ENCODE measurements around the gene ZNF804B.

ZNF804B gene

GRCh38 chr7:88842201-88842600 is 82.7 kb downstream of the ZNF804B start:
- no peaks in the 10 kb centered on the region for H3K9me3 ChIP-seq (replicated peaks; ENCODE audit: low read length)
- H3K4me3 ChIP-seq (ENCODE audit: low read length): no peak overlapping the region
- H3K9ac ChIP-seq (ENCODE audit: low read depth, low read length): no peak overlapping the region
- H3K36me3 ChIP-seq (ENCODE audit: insufficient read depth, low read length): no peaks in the 10 kb centered on the region
- no peaks in the 10 kb centered on the region for H3K27me3 ChIP-seq (ENCODE audit: control insufficient read depth, insufficient read depth, low read length)
- H3K4me2 ChIP-seq (ENCODE audit: low read length): no peak overlapping the region
- H3K4me1 ChIP-seq (ENCODE audit: control insufficient read depth, insufficient read depth, low read length): no peaks in the 10 kb centered on the region

- no peaks in the 10 kb centered on the region for H3K36me3 ChIP-seq (ENCODE audit: insufficient read depth, low read length)
- no peak overlapping the region for H3K4me3 ChIP-seq (ENCODE audit: low read length)
- H3K9me3 ChIP-seq (replicated peaks; ENCODE audit: low read length): no peaks in the 10 kb centered on the region
- no peaks in the 10 kb centered on the region for H3K27me3 ChIP-seq (ENCODE audit: control insufficient read depth, insufficient read depth, low read length)
- H3K4me1 ChIP-seq (ENCODE audit: control insufficient read depth, insufficient read depth, low read length): no peaks in the 10 kb centered on the region
- H3K4me2 ChIP-seq (ENCODE audit: low read length): no peak overlapping the region
- H3K9ac ChIP-seq (ENCODE audit: low read depth, low read length): no peak overlapping the region
These were observed 85.6 kb downstream of the ZNF804B start for GRCh38 chr7:88845091-88845490.

- no peaks in the 10 kb centered on the region for H3K27me3 ChIP-seq (ENCODE audit: control insufficient read depth, insufficient read depth, low read length)
- H3K9ac ChIP-seq (ENCODE audit: low read depth, low read length): no peak overlapping the region
- H3K4me3 ChIP-seq (ENCODE audit: low read length): no peak overlapping the region
- H3K4me1 ChIP-seq (ENCODE audit: control insufficient read depth, insufficient read depth, low read length): no peaks in the 10 kb centered on the region
- no peak overlapping the region for H3K4me2 ChIP-seq (ENCODE audit: low read length)
- no peaks in the 10 kb centered on the region for H3K36me3 ChIP-seq (ENCODE audit: insufficient read depth, low read length)
- no peaks in the 10 kb centered on the region for H3K9me3 ChIP-seq (replicated peaks; ENCODE audit: low read length)
These were observed 91.7 kb downstream of the ZNF804B start for GRCh38 chr7:88851220-88851619.

- no peaks in the 10 kb centered on the region for H3K27me3 ChIP-seq (ENCODE audit: control insufficient read depth, insufficient read depth, low read length)
- no peak overlapping the region for H3K4me3 ChIP-seq (ENCODE audit: low read length)
- no peaks in the 10 kb centered on the region for H3K4me1 ChIP-seq (ENCODE audit: control insufficient read depth, insufficient read depth, low read length)
These were observed 99.8 kb downstream of the ZNF804B start for GRCh38 chr7:88859288-88859687.

GRCh38 chr7:88866265-88866863 is 106.9 kb downstream of the ZNF804B start:
- H3K36me3 ChIP-seq (ENCODE audit: insufficient read depth, low read length): no peaks in the 10 kb centered on the region
- no peak overlapping the region for H3K4me2 ChIP-seq (ENCODE audit: low read length)
- H3K9ac ChIP-seq (ENCODE audit: low read depth, low read length): no peak overlapping the region
- H3K4me3 ChIP-seq (ENCODE audit: low read length): no peak overlapping the region
- no peaks in the 10 kb centered on the region for H3K27me3 ChIP-seq (ENCODE audit: control insufficient read depth, insufficient read depth, low read length)
- H3K9me3 ChIP-seq (replicated peaks; ENCODE audit: low read length): no peaks in the 10 kb centered on the region
- H3K4me1 ChIP-seq (ENCODE audit: control insufficient read depth, insufficient read depth, low read length): no peaks in the 10 kb centered on the region

More at GRCh38 chr7:88859288-88859687, 99.8 kb downstream of the ZNF804B start:
- Histone ChIP-seq H3K9me3 (replicated peaks; ENCODE audit: low read length) (no peaks in the 10 kb centered on the region), H3K36me3 (ENCODE audit: insufficient read depth, low read length) (no peaks in the 10 kb centered on the region), H3K9ac (ENCODE audit: low read depth, low read length) (no peak overlapping the region), H3K4me2 (ENCODE audit: low read length) (no peak overlapping the region)

- Histone ChIP-seq H3K4me3 (ENCODE audit: low read length) (no peak overlapping the region), H3K9me3 (replicated peaks; ENCODE audit: low read length) (no peaks in the 10 kb centered on the region), H3K4me1 (ENCODE audit: control insufficient read depth, insufficient read depth, low read length) (no peaks in the 10 kb centered on the region), H3K4me2 (ENCODE audit: low read length) (no peak overlapping the region), H3K27me3 (ENCODE audit: control insufficient read depth, insufficient read depth, low read length) (no peaks in the 10 kb centered on the region), H3K9ac (ENCODE audit: low read depth, low read length) (no peak overlapping the region), H3K36me3 (ENCODE audit: insufficient read depth, low read length) (no peaks in the 10 kb centered on the region)
These were observed 107.7 kb downstream of the ZNF804B start for GRCh38 chr7:88867158-88867557.

GRCh38 chr7:88868456-88868855 is 109.0 kb downstream of the ZNF804B start:
- H3K4me3 ChIP-seq (ENCODE audit: low read length): no peak overlapping the region
- H3K9me3 ChIP-seq (replicated peaks; ENCODE audit: low read length): no peaks in the 10 kb centered on the region
- no peaks in the 10 kb centered on the region for H3K36me3 ChIP-seq (ENCODE audit: insufficient read depth, low read length)
- H3K4me2 ChIP-seq (ENCODE audit: low read length): no peak overlapping the region
- no peak overlapping the region for H3K9ac ChIP-seq (ENCODE audit: low read depth, low read length)
- H3K4me1 ChIP-seq (ENCODE audit: control insufficient read depth, insufficient read depth, low read length): no peaks in the 10 kb centered on the region
- no peaks in the 10 kb centered on the region for H3K27me3 ChIP-seq (ENCODE audit: control insufficient read depth, insufficient read depth, low read length)

- H3K9ac ChIP-seq (ENCODE audit: low read depth, low read length): no peak overlapping the region
- H3K9me3 ChIP-seq (replicated peaks; ENCODE audit: low read length): no peaks in the 10 kb centered on the region
- H3K36me3 ChIP-seq (ENCODE audit: insufficient read depth, low read length): no peaks in the 10 kb centered on the region
- no peak overlapping the region for H3K4me3 ChIP-seq (ENCODE audit: low read length)
- no peaks in the 10 kb centered on the region for H3K27me3 ChIP-seq (ENCODE audit: control insufficient read depth, insufficient read depth, low read length)
- H3K4me1 ChIP-seq (ENCODE audit: control insufficient read depth, insufficient read depth, low read length): no peaks in the 10 kb centered on the region
- no peak overlapping the region for H3K4me2 ChIP-seq (ENCODE audit: low read length)
These were observed 121.6 kb downstream of the ZNF804B start for GRCh38 chr7:88881136-88881535.

- Histone ChIP-seq H3K4me3 (ENCODE audit: low read length) (no peak overlapping the region), H3K4me2 (ENCODE audit: low read length) (no peak overlapping the region), H3K4me1 (ENCODE audit: control insufficient read depth, insufficient read depth, low read length) (no peaks in the 10 kb centered on the region), H3K27me3 (ENCODE audit: control insufficient read depth, insufficient read depth, low read length) (no peaks in the 10 kb centered on the region), H3K9me3 (replicated peaks; ENCODE audit: low read length) (no peaks in the 10 kb centered on the region), H3K36me3 (ENCODE audit: insufficient read depth, low read length) (no peaks in the 10 kb centered on the region), H3K9ac (ENCODE audit: low read depth, low read length) (no peak overlapping the region)
These were observed 125.6 kb downstream of the ZNF804B start for GRCh38 chr7:88885131-88885530.

- Histone ChIP-seq H3K27me3 (ENCODE audit: control insufficient read depth, insufficient read depth, low read length) (no peaks in the 10 kb centered on the region), H3K4me3 (ENCODE audit: low read length) (no peak overlapping the region), H3K4me1 (ENCODE audit: control insufficient read depth, insufficient read depth, low read length) (no peaks in the 10 kb centered on the region), H3K9ac (ENCODE audit: low read depth, low read length) (no peak overlapping the region), H3K4me2 (ENCODE audit: low read length) (no peak overlapping the region), H3K9me3 (replicated peaks; ENCODE audit: low read length) (no peaks in the 10 kb centered on the region), H3K36me3 (ENCODE audit: insufficient read depth, low read length) (no peaks in the 10 kb centered on the region)
These were observed 129.2 kb downstream of the ZNF804B start for GRCh38 chr7:88888684-88889083.

- Histone ChIP-seq H3K4me2 (ENCODE audit: low read length) (no peak overlapping the region), H3K9ac (ENCODE audit: low read depth, low read length) (no peak overlapping the region), H3K9me3 (replicated peaks; ENCODE audit: low read length) (no peaks in the 10 kb centered on the region), H3K36me3 (ENCODE audit: insufficient read depth, low read length) (no peaks in the 10 kb centered on the region), H3K27me3 (ENCODE audit: control insufficient read depth, insufficient read depth, low read length) (no peaks in the 10 kb centered on the region), H3K4me3 (ENCODE audit: low read length) (no peak overlapping the region), H3K4me1 (ENCODE audit: control insufficient read depth, insufficient read depth, low read length) (no peaks in the 10 kb centered on the region)
These were observed 151.0 kb downstream of the ZNF804B start for GRCh38 chr7:88910516-88910915.

- Histone ChIP-seq H3K36me3 (ENCODE audit: insufficient read depth, low read length) (no peaks in the 10 kb centered on the region), H3K9me3 (replicated peaks; ENCODE audit: low read length) (no peaks in the 10 kb centered on the region), H3K4me1 (ENCODE audit: control insufficient read depth, insufficient read depth, low read length) (no peaks in the 10 kb centered on the region), H3K4me2 (ENCODE audit: low read length) (no peak overlapping the region), H3K9ac (ENCODE audit: low read depth, low read length) (no peak overlapping the region), H3K4me3 (ENCODE audit: low read length) (no peak overlapping the region), H3K27me3 (ENCODE audit: control insufficient read depth, insufficient read depth, low read length) (no peaks in the 10 kb centered on the region)
These were observed 153.4 kb downstream of the ZNF804B start for GRCh38 chr7:88912852-88913251.

Measured in skeletal muscle satellite cell (primary cell).